Endothelial cell of umbilical vein (primary cell): ENCODE data around the gene PASK. TPM values are rescaled to one million over a fixed set of nuclear protein-coding genes. Genes with fewer than 3 reads are reported as not detected.

ENCODE experiments used
- BruUV-seq: library from RNA; stranded (reverse); fragments of 400-500 nt; replicated peaks from 2 replicates; lab custom pipeline; 2021; lab: Mats Ljungman, UMichigan
- CTCF ChIA-PET: fragments of 300-600, 350-600 bp; sonication (Branson Sonifier 250); formaldehyde crosslinking; loops from one replicate; lab custom pipeline; 2021; ENCODE audit warnings: antibody characterized with exemption, inconsistent platforms; lab: Charles Lee
- POLR2A ChIA-PET: fragments of 300-600, 350-600 bp; sonication (Branson Sonifier 250); formaldehyde crosslinking; loops from one replicate; lab custom pipeline; 2021; ENCODE audit warnings: antibody characterized with exemption, inconsistent platforms; lab: Charles Lee
- DNase-seq: peaks from one replicate; pipeline ENCODE4 v3.0.0-alpha.2; 2011; ENCODE audit warnings: low read depth, low spot score
- FAIRE-seq: peaks from 2 replicates; lab custom pipeline; 2011; peaks lifted over from hg19 to GRCh38; lab: Jason Lieb, UNC
- H2AFZ ChIP-seq: 2 replicates; pipeline ENCODE4 v1.6.0; 2012; ENCODE audit warnings: low read depth, low read length, control low read depth, inconsistent platforms
- H3K27ac ChIP-seq: 2 replicates; pipeline ENCODE4 v1.5.1; 2011; ENCODE audit warnings: low read depth, mild to moderate bottlenecking, control low read depth, low read length, moderate library complexity; ENCODE audit not compliant: insufficient read depth
- H3K27me3 ChIP-seq, 2 experiments: 2 replicates each; pipeline versions ENCODE4 v1.6.0 to v1.6.1; 2011; ENCODE audit warnings: low read length in 2 of 2, mixed read lengths in 1 of 2; ENCODE audit not compliant: control insufficient read depth in 2 of 2, insufficient read depth in 2 of 2
- H3K36me3 ChIP-seq, 2 experiments: 2 replicates in 1 of 2; 3 replicates in 1 of 2; pipeline ENCODE4 v1.5.1; 2011; ENCODE audit warnings: low read length in 2 of 2, mild to moderate bottlenecking in 1 of 2, moderate library complexity in 1 of 2; ENCODE audit not compliant: control insufficient read depth in 2 of 2, insufficient read depth in 2 of 2; ENCODE audit errors: extremely low read depth in 1 of 2
- H3K4me1 ChIP-seq: 3 replicates; pipeline ENCODE4 v1.5.1; 2011; ENCODE audit warnings: mild to moderate bottlenecking, low read length; ENCODE audit not compliant: control insufficient read depth, insufficient read depth; ENCODE audit errors: extremely low read depth
- H3K4me2 ChIP-seq: 2 replicates; pipeline ENCODE4 v1.6.1; 2011; ENCODE audit warnings: low read length, control low read depth, mixed read lengths; ENCODE audit not compliant: insufficient read depth
- H3K4me3 ChIP-seq, 3 experiments: fragments of 200-600 bp in 1 of 3; sonication (generic), shearing (Covaris generic) in 1 of 3; replicated peaks in 1 of 3; 2 replicates each; pipeline ENCODE4 v1.5.1; 2011 to 2016; ENCODE audit warnings: control low read depth in 3 of 3, low read length in 3 of 3, mild to moderate bottlenecking in 2 of 3, inconsistent platforms in 1 of 3, low read depth in 1 of 3, moderate library complexity in 1 of 3; ENCODE audit not compliant: insufficient read depth in 1 of 3
- H3K79me2 ChIP-seq: 2 replicates; pipeline ENCODE4 v1.6.0; 2012; ENCODE audit warnings: low read length, inconsistent platforms; ENCODE audit not compliant: control insufficient read depth, insufficient read depth
- H3K9ac ChIP-seq: replicated peaks from 2 replicates; pipeline ENCODE3; 2011; ENCODE audit warnings: low read length, control low read depth; ENCODE audit not compliant: insufficient read depth; ENCODE audit errors: extremely low read depth
- H3K9me1 ChIP-seq: replicated peaks from 3 replicates; pipeline ENCODE4 v1.6.0; 2011; ENCODE audit warnings: mild to moderate bottlenecking, low read length; ENCODE audit not compliant: control insufficient read depth, insufficient read depth; ENCODE audit errors: extremely low read depth
- H3K9me3 ChIP-seq: replicated peaks from 2 replicates; pipeline ENCODE4 v1.5.1; 2012; ENCODE audit warnings: low read length, inconsistent platforms; ENCODE audit not compliant: control insufficient read depth, insufficient read depth
- H4K20me1 ChIP-seq: replicated peaks from 2 replicates; pipeline ENCODE3; 2011; ENCODE audit warnings: mild to moderate bottlenecking, low read length; ENCODE audit not compliant: control insufficient read depth, insufficient read depth; ENCODE audit errors: extremely low read depth
- EZH2 ChIP-seq: IDR thresholded peaks from 2 replicates; pipeline ENCODE4 v1.6.1; 2012; ENCODE audit warnings: borderline replicate concordance, low read depth, mild to moderate bottlenecking, moderate library complexity, low read length, inconsistent platforms; ENCODE audit not compliant: severe bottlenecking
- FOS ChIP-seq: IDR thresholded peaks from 2 replicates; pipeline ENCODE4 v1.6.1; 2011; ENCODE audit warnings: mild to moderate bottlenecking, low read length, moderate library complexity, borderline replicate concordance; ENCODE audit not compliant: insufficient read depth
- GATA2 ChIP-seq: IDR thresholded peaks from 2 replicates; pipeline ENCODE4 v1.7.0; 2011; ENCODE audit warnings: low read depth, mild to moderate bottlenecking, moderate library complexity, mixed read lengths, low read length; ENCODE audit not compliant: insufficient read length, insufficient read depth
- JUN ChIP-seq: IDR thresholded peaks from 2 replicates; pipeline ENCODE4 v1.6.1; 2011; ENCODE audit warnings: borderline replicate concordance, low read depth; ENCODE audit not compliant: insufficient read length, insufficient read depth
- MAX ChIP-seq: IDR thresholded peaks from 2 replicates; pipeline ENCODE4 v1.6.1; 2011; ENCODE audit not compliant: insufficient read depth, insufficient read length
- MYC ChIP-seq: IDR thresholded peaks from one replicate; pipeline ENCODE4 v1.6.1; 2011; ENCODE audit warnings: mild to moderate bottlenecking, low read depth, low read length
- POLR2A ChIP-seq: IDR thresholded peaks from 2 replicates; pipeline ENCODE4 v1.6.1; 2012; ENCODE audit warnings: low read depth, mild to moderate bottlenecking, control low read depth, low read length
- POLR2AphosphoS5 ChIP-seq: IDR thresholded peaks from 2 replicates; pipeline ENCODE4 v1.6.1; 2012; ENCODE audit warnings: low read depth, mild to moderate bottlenecking, control low read depth, low read length, moderate library complexity; ENCODE audit not compliant: insufficient read depth
- dilution Hi-C: fragments of 300-500 bp; cut with MboI; formaldehyde crosslinking; loops from one replicate; pipeline ENCODE4 v1.15.0; 2019; ENCODE audit warnings: low sequenced_read_pairs; ENCODE audit not compliant: extremely low pct_ligation_motif_present
- intact Hi-C: fragments of 100-400 bp; cut with micrococcal nuclease; formaldehyde crosslinking; loops from one replicate; pipeline ENCODE4 v1.10.0; 2022
- polyA plus RNA-seq, 4 experiments: library from polyadenylated mRNA; depleted of rRNA in 3 of 4; stranded (reverse) in 3 of 4; unstranded in 1 of 4; fragments of >200 nt; gene quantifications; 2 replicates each; pipeline versions ENCODE4 v1.2.1 to v1.2.3, GENCODE V29; 2011 to 2012; ENCODE audit warnings: missing spikeins in 1 of 4
- total RNA-seq: library from RNA; stranded (reverse); gene quantifications from 2 replicates; pipeline ENCODE4 v1.2.3, GENCODE V29; 2021
- TF ChIP-seq, protein P1 (sequence below), 2 donors: IDR thresholded peaks; 1 replicate in 1 of 2; 2 replicates in 1 of 2; pipeline ENCODE4 v1.5.1; 2011; ENCODE audit warnings: low read length in 2 of 2, mild to moderate bottlenecking in 2 of 2, moderate library complexity in 2 of 2, control low read depth in 1 of 2, inconsistent platforms in 1 of 2, low read depth in 1 of 2; ENCODE audit not compliant: insufficient read depth in 1 of 2; ENCODE audit errors: extremely low read depth in 1 of 2

Gene PASK
- total and polyA plus RNA-seq, 2 donors (not counting 3 experiments of a cell fraction or from before 2014, with no cell fraction given) = 5.7 to 17.3 TPM

- TF ChIP-seq JUN = no peak
- TF ChIP-seq MYC = no peak
- TF ChIP-seq POLR2A = no peak
- no peak for TF ChIP-seq GATA2
- TF ChIP-seq, protein P1, sequence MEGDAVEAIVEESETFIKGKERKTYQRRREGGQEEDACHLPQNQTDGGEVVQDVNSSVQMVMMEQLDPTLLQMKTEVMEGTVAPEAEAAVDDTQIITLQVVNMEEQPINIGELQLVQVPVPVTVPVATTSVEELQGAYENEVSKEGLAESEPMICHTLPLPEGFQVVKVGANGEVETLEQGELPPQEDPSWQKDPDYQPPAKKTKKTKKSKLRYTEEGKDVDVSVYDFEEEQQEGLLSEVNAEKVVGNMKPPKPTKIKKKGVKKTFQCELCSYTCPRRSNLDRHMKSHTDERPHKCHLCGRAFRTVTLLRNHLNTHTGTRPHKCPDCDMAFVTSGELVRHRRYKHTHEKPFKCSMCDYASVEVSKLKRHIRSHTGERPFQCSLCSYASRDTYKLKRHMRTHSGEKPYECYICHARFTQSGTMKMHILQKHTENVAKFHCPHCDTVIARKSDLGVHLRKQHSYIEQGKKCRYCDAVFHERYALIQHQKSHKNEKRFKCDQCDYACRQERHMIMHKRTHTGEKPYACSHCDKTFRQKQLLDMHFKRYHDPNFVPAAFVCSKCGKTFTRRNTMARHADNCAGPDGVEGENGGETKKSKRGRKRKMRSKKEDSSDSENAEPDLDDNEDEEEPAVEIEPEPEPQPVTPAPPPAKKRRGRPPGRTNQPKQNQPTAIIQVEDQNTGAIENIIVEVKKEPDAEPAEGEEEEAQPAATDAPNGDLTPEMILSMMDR (IDR thresholded peaks at IDR 0.05; ENCODE audit: extremely low read depth in 1 of 2, insufficient read depth in 1 of 2, low read depth in 1 of 2, low read length in 2 of 2) = no peak
These were observed 33.9 kb downstream of the PASK start for GRCh38 chr2:241115361-241115760.

DNA sequence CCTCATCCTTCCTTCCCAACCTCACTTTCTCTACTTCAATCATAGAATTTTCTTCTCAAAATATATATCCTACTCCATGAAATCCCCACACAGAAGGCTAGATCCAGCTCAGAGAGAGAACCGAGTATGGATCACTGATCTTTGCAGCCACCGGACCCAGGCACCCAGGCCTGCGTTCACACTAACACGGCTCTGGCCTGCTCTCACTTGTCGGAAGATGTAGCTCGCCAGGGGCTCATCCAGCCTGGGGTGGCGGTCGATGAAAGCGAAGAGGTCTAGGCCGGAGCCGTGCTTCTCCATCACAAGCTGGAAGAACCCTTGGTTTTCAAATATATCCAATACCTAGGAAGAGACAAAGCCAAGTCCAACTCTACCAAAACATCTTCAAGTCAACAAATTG, 34.4 kb downstream of the PASK start:
- no peaks in the 10 kb centered on the region for H3K9me1 ChIP-seq
- H3K4me2 ChIP-seq = no peak overlapping the region
- H3K27me3 ChIP-seq = no peaks in the 10 kb centered on the region
- H3K79me2 ChIP-seq = no peaks in the 10 kb centered on the region
- DNase-seq = no peak
- TF ChIP-seq JUN (no peak), MYC (no peak), FOS (no peak), EZH2 (no peak), GATA2 (no peak), POLR2AphosphoS5 (no peak), POLR2A (no peak), MAX (no peak)
- TF ChIP-seq, protein P1 (IDR thresholded peaks at IDR 0.05; ENCODE audit: extremely low read depth in 1 of 2, insufficient read depth in 1 of 2, low read depth in 1 of 2, low read length in 2 of 2) = no peak
- H3K4me1 ChIP-seq = no peaks in the 10 kb centered on the region
- FAIRE-seq = no peak
- no peak overlapping the region for H3K27ac ChIP-seq
- no peak overlapping the region for H2AFZ ChIP-seq
- H3K4me3 ChIP-seq = no peak overlapping the region
- ChIA-PET POLR2A (no interaction called here), CTCF (interaction anchor here (1.1 kb wide), 1 partner anchor 22 kb away, joined by 3 read pairs; no protein-coding TSS in a partner anchor)
- H3K9me3 ChIP-seq = no peaks in the 10 kb centered on the region
- H4K20me1 ChIP-seq = no peaks in the 10 kb centered on the region
- intact Hi-C loops = no loop called here
- no peak overlapping the region for H3K9ac ChIP-seq
- BruUV-seq = no TSS peak
- dilution Hi-C loops = no loop called here
- H3K36me3 ChIP-seq = no peaks in the 10 kb centered on the region

More at GRCh38 chr2:241115361-241115760, 33.9 kb downstream of the PASK start:
- no peak for DNase-seq
- dilution Hi-C loops = no loop called here
- Histone ChIP-seq H3K4me2 (no peak overlapping the region), H3K36me3 (no peaks in the 10 kb centered on the region), H3K4me3 (no peak overlapping the region), H3K79me2 (no peaks in the 10 kb centered on the region), H3K9me3 (no peaks in the 10 kb centered on the region), H3K27me3 (no peaks in the 10 kb centered on the region), H3K9ac (no peak overlapping the region), H2AFZ (no peak overlapping the region), H3K9me1 (no peaks in the 10 kb centered on the region), H3K27ac (no peak overlapping the region), H3K4me1 (no peaks in the 10 kb centered on the region), H4K20me1 (no peaks in the 10 kb centered on the region)
- FAIRE-seq = no peak
- intact Hi-C loops = no loop called here
- ChIA-PET POLR2A (no interaction called here), CTCF (no interaction called here)
- BruUV-seq = no TSS peak
